DMS153 treated with DMSO at 0.1 percent for 48 hours (cell line): ENCODE results near the gene HSPG2.
"Not testable (repeated sequence)": the region's sequence is repeated elsewhere in the genome, so short reads cannot be mapped to it uniquely, and the experiment has no call there.

Experiments
- DNase-seq: peaks from one replicate; lab custom pipeline; 2025; ENCODE audit not compliant: unreplicated experiment; lab: John Stamatoyannopoulos, UW

The HSPG2 gene

GRCh38 chr1:21956720-21957552 lies 19.8 kb upstream of the HSPG2 start:
- peak; percentile 69 for DNase-seq

- no peak for DNase-seq
These were observed 18.6 kb upstream of the HSPG2 start for GRCh38 chr1:21955501-21956281.

- DNase-seq = no peak
These were observed 17.9 kb upstream of the HSPG2 start for GRCh38 chr1:21955058-21955457.

- DNase-seq = no peak
These were observed 15.8 kb upstream of the HSPG2 start for GRCh38 chr1:21952786-21953520.

- no peak for DNase-seq
These were observed 14.2 kb upstream of the HSPG2 start for GRCh38 chr1:21951226-21951870.

- no peak for DNase-seq
These were observed 13.6 kb upstream of the HSPG2 start for GRCh38 chr1:21950734-21951133.

GRCh38 chr1:21946836-21947587 lies 9.9 kb upstream of the HSPG2 start:
- DNase-seq = no peak

GRCh38 chr1:21944733-21945073 lies 7.6 kb upstream of the HSPG2 start:
- DNase-seq = no peak

GRCh38 chr1:21942959-21943640 lies 6.0 kb upstream of the HSPG2 start:
- DNase-seq = not testable (repeated sequence)

- DNase-seq = no peak
These were observed 5.4 kb upstream of the HSPG2 start for GRCh38 chr1:21942464-21942863.

- DNase-seq = no peak
These were observed 4.3 kb upstream of the HSPG2 start for GRCh38 chr1:21941370-21941769.

- DNase-seq = no peak
These were observed 3.4 kb upstream of the HSPG2 start for GRCh38 chr1:21940492-21940891.

GRCh38 chr1:21939650-21940374 lies 2.7 kb upstream of the HSPG2 start:
- no peak for DNase-seq

- DNase-seq = no peak
These were observed 1.8 kb upstream of the HSPG2 start for GRCh38 chr1:21938732-21939538.

GRCh38 chr1:21937372-21938121 lies 437 bp upstream of the HSPG2 start:
- peak; percentile 38 for DNase-seq

- DNase-seq = no peak
These were observed 611 bp downstream of the HSPG2 start for GRCh38 chr1:21936366-21937031.

GRCh38 chr1:21935891-21936365 lies 1.2 kb downstream of the HSPG2 start:
- no peak for DNase-seq
